ENCODE measurements around the gene PRKCA.

PRKCA gene

GRCh38 chr17:66494023-66494803 lies 191.8 kb downstream of the PRKCA start:
- DNase-seq, result no peak

GRCh38 chr17:66495035-66495434 lies 192.6 kb downstream of the PRKCA start:
- no peak for DNase-seq

DNA sequence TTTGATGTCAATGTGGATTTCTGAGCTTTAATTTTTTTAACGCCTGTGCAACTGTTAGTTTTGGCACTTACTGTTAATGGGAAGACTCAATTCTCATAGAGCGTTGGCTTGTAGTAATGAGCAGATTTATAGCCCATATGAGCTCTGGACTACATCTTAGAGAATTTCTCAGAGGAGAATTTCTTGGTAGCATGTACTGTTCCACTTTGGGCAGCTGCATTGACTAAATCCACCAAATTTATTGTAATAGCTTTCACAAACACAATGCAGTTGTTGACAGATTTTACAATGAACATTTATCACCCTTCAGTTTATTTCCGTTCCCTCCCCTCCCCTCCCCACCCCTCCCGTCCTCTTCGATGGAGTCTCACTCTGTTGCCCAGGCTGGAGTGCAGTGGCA lies 193.9 kb downstream of the PRKCA start:
- DNase-seq, result no peak

- no peak for DNase-seq
Observed at GRCh38 chr17:66498580-66498979, 196.2 kb downstream of the PRKCA start.

DNA sequence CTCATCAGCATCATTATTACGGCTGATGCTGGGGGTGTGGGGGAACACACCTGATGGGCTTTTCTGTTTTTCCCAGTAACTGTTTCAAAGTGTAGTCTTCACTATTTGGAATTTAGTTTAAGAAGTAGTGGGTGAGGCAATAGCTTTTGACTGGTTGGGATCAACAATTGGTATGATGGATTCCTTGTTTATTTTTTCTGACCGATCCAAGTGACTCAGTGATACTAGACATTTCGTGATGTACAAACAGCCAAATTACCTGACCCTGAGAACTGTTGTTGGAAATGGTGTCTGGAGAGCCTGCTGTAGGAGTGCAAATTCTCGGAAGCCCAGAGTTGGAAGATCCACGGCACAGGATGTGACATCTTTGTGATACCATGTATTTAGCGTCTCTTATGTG lies 204.2 kb downstream of the PRKCA start:
- DNase-seq, result no peak

DNA sequence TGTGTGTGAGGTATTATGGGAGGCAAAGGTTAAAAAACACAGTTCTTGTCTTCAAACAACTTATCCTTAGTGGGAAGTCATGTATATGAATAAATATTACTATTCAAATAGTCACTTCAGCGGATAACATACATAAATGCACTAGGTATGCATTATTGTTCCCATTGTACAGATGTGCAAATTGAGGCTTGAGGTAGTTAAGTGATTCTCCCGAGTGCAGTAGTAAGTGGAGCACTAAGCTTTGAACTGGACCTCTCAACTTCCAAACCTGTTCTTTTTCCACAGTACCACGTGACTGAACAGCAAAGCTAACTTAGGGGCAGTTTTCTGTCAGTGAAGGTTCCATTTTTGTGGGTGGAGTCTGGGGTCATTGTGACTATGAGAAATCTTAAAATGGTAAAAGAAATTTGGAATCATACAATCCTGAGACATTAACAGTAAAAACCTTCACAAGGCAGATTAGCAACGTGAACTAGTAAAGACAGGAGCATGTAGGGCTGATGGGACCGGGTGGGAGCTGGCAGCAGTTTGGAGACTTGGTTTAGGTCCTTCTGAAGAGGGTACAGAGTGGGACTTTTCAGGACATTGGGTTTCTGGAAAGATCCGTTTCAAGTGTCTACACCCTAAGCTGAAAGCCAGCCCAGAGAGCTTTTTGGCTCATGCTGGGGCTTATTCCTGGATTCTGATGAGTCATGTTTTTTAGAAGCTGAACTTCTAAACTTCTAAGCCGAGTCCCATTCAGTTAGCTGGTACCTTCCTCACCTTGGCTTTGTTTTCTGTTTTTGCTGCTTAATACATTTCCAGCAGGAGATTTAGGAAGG lies 204.9 kb downstream of the PRKCA start:
- DNase-seq, result no peak

GRCh38 chr17:66507982-66508760 lies 205.8 kb downstream of the PRKCA start:
- DNase-seq, result no peak

GRCh38 chr17:66508896-66509844 lies 206.8 kb downstream of the PRKCA start:
- DNase-seq, result peak in 2 of 3 experiments; percentile 6 to 11

DNA sequence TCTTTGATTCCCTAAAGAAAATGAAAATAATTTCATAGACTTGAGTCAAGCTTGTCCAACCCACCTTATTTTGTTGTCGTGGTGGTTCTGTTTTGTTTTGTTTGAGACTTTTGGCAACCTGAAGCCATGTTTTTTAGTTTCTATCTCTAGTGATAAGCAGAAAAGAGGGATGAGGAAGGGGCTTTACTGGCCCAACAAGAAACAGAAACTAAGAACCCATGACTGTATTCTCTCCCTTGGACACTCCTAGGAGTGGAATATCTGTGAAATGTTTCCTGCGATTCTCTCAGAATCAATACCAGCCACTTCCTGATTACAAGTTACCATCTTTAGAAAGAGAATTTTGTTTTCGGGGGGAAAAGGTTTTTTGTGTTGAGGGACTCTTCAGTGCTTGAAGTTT lies 207.5 kb downstream of the PRKCA start:
- DNase-seq, result no peak

DNA sequence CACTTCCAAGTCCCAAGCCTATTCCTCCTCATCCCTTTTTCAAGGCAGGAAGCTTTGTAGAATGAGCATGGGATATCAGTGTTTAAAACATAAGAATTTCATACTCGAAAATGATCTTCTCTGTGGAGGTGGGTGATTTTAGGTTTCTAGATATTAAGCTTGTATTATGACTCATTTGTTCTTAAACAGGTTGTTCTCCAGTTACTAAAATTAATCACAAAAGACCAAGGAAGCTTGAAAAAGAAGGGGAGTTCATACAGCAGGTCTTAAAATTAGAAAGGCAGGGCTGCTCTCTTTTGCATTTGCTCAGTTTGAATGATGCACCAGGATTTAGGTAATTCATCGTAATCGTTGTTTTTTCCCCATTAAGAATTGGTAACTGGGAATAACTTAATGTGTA lies 208.7 kb downstream of the PRKCA start:
- DNase-seq, result no peak

DNA sequence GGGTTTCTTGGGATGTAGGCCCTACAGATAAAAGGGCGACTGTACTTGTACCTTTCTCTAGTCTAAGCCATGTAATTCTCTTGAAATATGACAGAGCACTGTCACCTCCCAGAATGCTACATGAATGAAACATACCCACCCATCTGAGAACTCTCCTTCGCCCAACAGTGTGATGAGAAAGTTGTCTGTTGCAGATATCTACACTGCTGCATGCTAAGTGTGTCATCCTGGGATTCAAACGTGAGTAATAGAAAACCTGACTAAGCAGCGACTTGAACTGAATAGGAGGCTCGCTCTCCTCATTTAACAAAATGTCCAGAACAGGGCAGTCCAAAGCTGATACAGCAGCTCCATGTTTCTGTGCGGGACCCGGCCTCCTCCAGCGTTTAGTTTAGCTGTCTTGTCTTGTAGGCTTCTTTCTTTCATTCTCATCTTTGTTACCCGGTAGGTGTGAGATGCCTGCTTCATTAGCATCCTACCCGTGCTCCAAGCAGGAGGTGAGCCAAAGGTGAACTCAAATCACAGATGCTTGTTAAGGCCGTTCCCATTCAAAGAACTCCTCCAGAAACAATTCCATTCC lies 211.9 kb downstream of the PRKCA start:
- DNase-seq, result no peak

- no peak for DNase-seq
Observed at GRCh38 chr17:66515974-66516373, 213.6 kb downstream of the PRKCA start.

DNA sequence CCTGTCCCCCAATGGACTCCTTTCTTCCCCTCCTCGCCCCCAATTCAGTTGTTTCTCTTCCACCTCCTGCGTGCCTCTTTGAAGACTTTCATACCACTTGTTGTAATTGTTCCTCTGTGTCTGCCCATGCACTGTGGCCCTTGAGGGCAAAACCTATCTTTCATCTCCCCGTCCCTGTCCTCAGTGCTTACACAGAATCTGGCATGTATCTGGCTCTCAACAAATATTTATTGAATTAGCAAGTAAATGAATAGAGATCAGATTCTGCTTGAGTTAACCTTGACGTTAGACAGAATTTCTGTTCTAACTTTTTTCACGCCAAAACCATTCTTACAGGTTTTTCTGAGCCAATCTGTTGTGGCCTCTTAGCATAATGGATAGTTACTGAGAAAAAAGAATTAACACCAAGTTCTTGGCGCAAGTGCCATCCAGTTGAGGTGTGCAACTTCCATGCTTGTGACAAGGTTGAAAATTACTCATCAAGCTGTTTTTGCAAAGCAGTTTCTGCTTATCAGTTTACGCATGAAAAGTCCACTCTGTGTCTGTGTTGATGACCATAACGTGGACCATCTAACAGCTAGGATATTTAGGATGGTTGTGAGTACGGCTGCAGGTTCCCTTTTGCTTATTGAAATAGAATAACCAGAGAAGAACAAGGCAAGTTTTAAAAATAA lies 215.1 kb downstream of the PRKCA start:
- no peak for DNase-seq

- peak in 1 of 3 experiments; percentile 22 for DNase-seq
Observed at GRCh38 chr17:66518108-66518507, 215.7 kb downstream of the PRKCA start.

DNA sequence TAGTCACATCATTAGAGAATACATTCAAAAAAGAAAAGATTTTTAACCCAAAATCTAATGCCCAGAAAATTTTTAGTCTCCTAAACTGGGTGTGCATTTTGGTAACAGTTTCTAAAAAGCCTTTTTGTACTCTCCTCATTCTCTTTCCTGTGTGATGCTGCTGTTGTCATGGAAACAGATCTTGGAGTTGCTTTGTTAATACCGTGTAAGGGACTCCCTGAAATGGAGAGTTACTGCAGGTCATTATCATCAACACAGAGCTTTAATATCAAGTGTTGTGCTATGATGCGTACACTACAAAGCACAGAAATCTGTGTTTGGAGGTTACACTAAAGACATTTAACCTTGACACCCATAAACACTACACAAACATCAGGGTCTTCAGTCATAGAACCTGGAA lies 216.3 kb downstream of the PRKCA start:
- DNase-seq, result peak in 2 of 3 experiments; percentile 21 to 71

- no peak for DNase-seq
Observed at GRCh38 chr17:66519154-66519553, 216.7 kb downstream of the PRKCA start.

- no peak for DNase-seq
Observed at GRCh38 chr17:66520999-66521398, 218.6 kb downstream of the PRKCA start.

DNA sequence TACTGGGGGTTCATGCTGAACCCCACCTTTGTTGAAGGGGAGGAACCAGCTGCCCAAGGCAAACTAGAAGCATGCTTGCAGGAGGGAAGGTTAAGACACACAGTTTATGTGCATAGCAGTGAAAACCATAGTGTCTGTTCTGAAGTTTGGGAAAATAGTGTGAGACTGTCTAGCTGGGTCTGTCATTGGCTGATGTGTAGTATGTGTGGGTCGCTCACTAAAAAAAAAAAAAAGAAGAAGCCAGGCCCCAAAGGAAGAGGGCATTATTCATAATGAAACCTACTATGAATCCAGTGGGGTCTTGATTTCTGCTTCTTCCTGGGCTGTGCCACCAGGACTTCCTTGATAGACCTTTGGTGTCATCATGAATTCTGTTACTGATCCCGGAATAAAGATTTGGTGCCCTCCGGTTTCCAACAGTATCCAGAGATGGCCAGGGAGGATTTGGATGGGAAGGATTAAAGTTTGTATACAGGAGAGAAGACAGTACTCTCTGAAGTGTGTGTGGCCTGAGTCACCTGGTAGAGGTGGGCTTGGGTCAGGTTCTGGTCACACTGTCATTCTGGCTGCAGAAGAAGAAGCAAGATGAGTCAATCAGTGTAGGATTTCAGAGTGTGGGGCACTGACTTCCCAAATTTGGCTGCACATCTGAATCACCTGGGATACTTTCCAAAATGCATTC lies 220.3 kb downstream of the PRKCA start:
- no peak for DNase-seq

DNA sequence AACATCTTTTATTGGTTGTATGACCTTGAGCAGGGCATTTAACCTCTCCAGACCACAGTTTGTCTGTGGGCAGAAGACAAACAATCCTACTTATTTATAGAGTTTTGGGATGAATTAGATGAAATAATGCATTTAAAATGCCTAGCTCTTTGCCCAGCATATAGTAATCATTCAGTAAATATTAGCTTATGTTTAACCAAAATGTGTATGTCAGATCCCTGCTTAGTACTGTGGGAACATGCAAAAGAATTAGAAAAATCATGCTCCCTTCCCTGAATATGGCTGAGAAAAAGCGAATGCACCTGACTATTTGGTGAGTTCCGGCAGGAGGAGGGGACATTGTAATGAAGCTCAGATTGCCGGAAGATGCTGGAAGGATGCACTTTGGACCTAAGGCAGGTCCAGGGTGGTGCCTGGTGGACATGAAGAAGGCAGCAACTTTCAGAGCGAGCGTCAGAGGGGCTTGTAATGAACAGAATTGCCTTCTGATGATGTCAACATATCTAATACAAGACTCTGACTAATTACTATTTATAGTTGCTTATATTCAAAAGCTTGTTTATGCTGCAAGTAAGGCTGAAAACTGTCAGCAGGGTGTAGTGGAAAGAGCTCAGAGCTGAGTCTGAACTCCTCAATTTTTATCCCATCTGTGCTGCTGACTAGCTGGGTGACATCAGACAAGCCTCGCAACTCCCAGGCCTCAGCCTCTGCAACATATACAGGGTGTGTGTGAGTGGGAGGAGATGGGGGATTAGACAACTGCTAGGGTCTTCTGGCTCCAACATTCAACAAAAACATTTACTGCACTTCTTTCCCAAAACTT lies 221.2 kb downstream of the PRKCA start:
- no peak for DNase-seq

DNA sequence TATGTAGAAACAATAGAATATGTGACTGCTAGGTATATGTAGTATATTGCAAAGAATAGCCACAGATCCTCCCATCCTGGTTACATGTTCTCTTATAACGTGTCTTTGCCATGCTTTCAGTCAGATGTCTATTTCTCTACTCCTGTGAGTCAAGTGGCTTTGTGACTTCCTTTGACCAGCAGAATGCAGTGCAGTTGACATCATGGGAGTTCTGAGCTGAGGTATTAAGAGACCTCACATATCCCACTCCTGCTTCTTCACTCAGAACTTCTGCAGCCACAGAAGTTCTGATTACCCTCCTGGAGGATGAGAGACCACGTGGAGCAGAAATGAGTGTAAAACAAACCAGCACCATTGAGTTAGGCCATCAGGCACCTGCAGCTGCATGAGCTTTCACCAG lies 222.5 kb downstream of the PRKCA start:
- DNase-seq, result no peak

Measured in NCI-H1417 (cell line).